ENCODE data around the gene TMEM72. TPM values are rescaled to one million over a fixed set of nuclear protein-coding genes. Genes with fewer than 3 reads are reported as not detected.

The TMEM72 gene
- total RNA-seq, 4 donors from 2014 or later, result not detected

- DNase-seq, result peak; percentile 84 to 87
- intact Hi-C loops (cut with DNase I), result no loop called here
- Histone ChIP-seq H3K27me3 (no peaks in the 10 kb centered on the region), H3K4me3 (replicated peaks in 1 of 3) (no peak overlapping the region), H3K27ac (peak overlapping the region; percentile 57 to 72 (median 61)), H3K9me3 (no peaks in the 10 kb centered on the region), H3K4me1 (peaks cover 33 to 55% of the 10 kb centered on the region in 2 donors), H3K36me3 (no peaks in the 10 kb centered on the region)
- TF ChIP-seq POLR2A (IDR thresholded peaks at IDR 0.05) (no peak), CTCF (IDR thresholded peaks at IDR 0.05) (no peak)
- 52 to 71% methylated on average over 2 of the region's 2 CpGs for WGBS, 2 donors
Measured at GRCh38 chr10:44927352-44927751, 16.2 kb downstream of the TMEM72 start.

GRCh38 chr10:44928462-44928861, 17.3 kb downstream of the TMEM72 start:
- TF ChIP-seq CTCF (IDR thresholded peaks at IDR 0.05) (no peak), POLR2A (IDR thresholded peaks at IDR 0.05) (no peak)
- DNase-seq, result no peak
- H3K36me3 ChIP-seq, result no peaks in the 10 kb centered on the region
- peaks cover 29 to 58% of the 10 kb centered on the region in 2 donors for H3K4me1 ChIP-seq
- H3K9me3 ChIP-seq, result no peaks in the 10 kb centered on the region
- no peak overlapping the region for H3K4me3 ChIP-seq (replicated peaks in 1 of 3)
- H3K27me3 ChIP-seq, result no peaks in the 10 kb centered on the region
- intact Hi-C loops (cut with DNase I), result no loop called here
- no peak overlapping the region for H3K27ac ChIP-seq

- 75 to 81% methylated on average over 7 to 8 of the region's 8 CpGs for WGBS, 2 donors
- H3K27me3 ChIP-seq, result no peaks in the 10 kb centered on the region
- intact Hi-C loops (cut with DNase I), result no loop called here
- no peaks in the 10 kb centered on the region for H3K9me3 ChIP-seq
- peaks cover 19 to 58% of the 10 kb centered on the region in 2 donors for H3K4me1 ChIP-seq
- DNase-seq, result peak; percentile 40 to 53
- TF ChIP-seq POLR2A (IDR thresholded peaks at IDR 0.05) (no peak), CTCF (IDR thresholded peaks at IDR 0.05) (no peak)
- no peak overlapping the region for H3K27ac ChIP-seq
- H3K4me3 ChIP-seq (replicated peaks in 1 of 3), result no peak overlapping the region
- no peaks in the 10 kb centered on the region for H3K36me3 ChIP-seq
Measured at GRCh38 chr10:44929356-44930255, 18.5 kb downstream of the TMEM72 start.

- Histone ChIP-seq H3K9me3 (no peaks in the 10 kb centered on the region), H3K4me3 (replicated peaks in 1 of 3) (no peak overlapping the region), H3K36me3 (no peaks in the 10 kb centered on the region), H3K4me1 (peaks cover 10 to 47% of the 10 kb centered on the region in 2 donors), H3K27ac (no peak overlapping the region), H3K27me3 (no peaks in the 10 kb centered on the region)
- TF ChIP-seq CTCF (IDR thresholded peaks at IDR 0.05) (no peak), POLR2A (IDR thresholded peaks at IDR 0.05) (no peak)
- intact Hi-C loops (cut with DNase I), result no loop called here
- 93 to 96% methylated on average over 4 of the region's 4 CpGs for WGBS, 2 donors
- no peak for DNase-seq
Measured at GRCh38 chr10:44930904-44931620, 19.9 kb downstream of the TMEM72 start.

Data from thyroid gland (tissue), 4 donors.